DMS153 treated with DMSO at 0.1 percent for 48 hours (cell line): Measurements from ENCODE around the gene OR12D1.
"Not testable (repeated sequence)": the region's sequence is repeated elsewhere in the genome, so short reads cannot be mapped to it uniquely, and the experiment has no call there.

ENCODE experiments used
- DNase-seq: peaks from one replicate; lab custom pipeline; 2025; ENCODE audit not compliant: unreplicated experiment; lab: John Stamatoyannopoulos, UW

OR12D1 gene

DNA sequence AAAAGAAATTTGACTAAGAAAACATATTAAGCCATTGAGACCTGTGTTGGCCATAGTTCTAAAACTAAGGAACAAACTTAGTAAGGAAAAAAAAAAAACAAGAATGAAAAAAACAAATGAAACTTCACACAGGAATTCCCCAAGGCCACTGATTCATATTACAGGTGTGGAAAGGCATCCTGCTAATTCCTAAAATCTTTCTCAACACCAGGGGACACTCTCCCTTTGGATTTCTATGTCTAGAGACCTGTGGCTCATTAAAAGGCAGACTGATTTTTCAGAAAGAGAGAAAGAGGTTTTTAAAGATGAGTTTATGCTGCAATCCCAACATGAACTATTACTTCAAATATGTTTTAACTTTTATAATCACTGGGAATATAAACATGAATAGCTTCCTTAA lies at the start of gene OR12D1:
Gene OR12D1, plus strand, starts transcription at position 341 of the 400 bp plus-strand sequence.
- no peak for DNase-seq

DNA sequence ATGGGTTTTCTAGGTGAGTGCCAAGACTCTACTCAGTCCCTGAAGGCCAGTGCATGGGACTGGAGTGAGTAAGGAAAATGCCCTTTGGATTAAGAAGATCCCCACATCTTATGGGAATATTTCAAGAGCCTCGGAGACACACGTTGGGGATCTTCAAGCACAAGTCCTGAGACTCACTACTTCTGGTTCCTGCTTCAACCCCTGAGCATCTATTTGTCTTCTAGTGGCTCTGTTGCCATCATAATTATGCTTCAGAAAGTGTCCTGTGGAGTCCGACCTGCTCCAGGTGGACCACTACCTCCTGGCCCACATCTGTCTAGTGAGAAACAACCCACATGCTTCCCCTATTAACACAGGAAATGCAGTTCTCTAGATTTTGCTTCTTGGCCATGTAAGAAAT lies 46.0 kb upstream of the OR12D1 start, which contains the start of gene OR5V1:
Gene OR5V1, minus strand, starts transcription at position 101 of the 400 bp plus-strand sequence. CDS start 12,670 bp downstream, outside the sequence.
- no peak for DNase-seq

GRCh38 chr6:29375191-29375590 lies 39.5 kb upstream of the OR12D1 start, which contains the start of gene OR12D3:
Gene OR12D3 (minus strand): TSS chr6:29375291. CDS start chr6:29375287, 4 bp downstream.
- no peak for DNase-seq

GRCh38 chr6:29376003-29376402 lies 38.7 kb upstream of the OR12D1 start:
- DNase-seq, result no peak

GRCh38 chr6:29388533-29388932 lies 26.2 kb upstream of the OR12D1 start:
- DNase-seq, result no peak

GRCh38 chr6:29395331-29395730 lies 19.4 kb upstream of the OR12D1 start, which contains the start of gene OR12D2:
Gene OR12D2 (plus strand): TSS chr6:29395631. CDS start chr6:29396700, 1,069 bp downstream.
- no peak for DNase-seq

DNA sequence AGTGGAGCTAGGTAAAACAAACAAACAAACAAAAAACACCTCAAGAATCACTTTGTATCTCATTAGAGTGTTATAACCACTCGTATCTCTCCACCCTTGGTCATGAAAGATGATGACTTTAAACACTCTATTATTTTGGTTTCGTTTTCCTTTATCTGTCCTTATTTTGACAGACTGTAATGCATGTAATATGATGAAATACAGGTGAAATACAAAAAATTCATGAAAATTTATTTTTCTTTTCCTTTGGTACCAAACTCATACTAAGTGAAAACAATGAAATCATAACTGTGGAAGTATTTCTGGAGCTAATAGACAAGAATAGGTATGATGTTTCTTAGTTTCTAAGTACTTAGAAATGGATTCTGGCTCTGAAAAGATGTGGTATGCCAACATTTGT lies 15.2 kb upstream of the OR12D1 start:
- DNase-seq, result no peak

- no peak for DNase-seq
These were observed 10.9 kb upstream of the OR12D1 start for GRCh38 chr6:29403801-29404200.

- no peak for DNase-seq
These were observed 4.8 kb downstream of the OR12D1 start for GRCh38 chr6:29419516-29419915.

DNA sequence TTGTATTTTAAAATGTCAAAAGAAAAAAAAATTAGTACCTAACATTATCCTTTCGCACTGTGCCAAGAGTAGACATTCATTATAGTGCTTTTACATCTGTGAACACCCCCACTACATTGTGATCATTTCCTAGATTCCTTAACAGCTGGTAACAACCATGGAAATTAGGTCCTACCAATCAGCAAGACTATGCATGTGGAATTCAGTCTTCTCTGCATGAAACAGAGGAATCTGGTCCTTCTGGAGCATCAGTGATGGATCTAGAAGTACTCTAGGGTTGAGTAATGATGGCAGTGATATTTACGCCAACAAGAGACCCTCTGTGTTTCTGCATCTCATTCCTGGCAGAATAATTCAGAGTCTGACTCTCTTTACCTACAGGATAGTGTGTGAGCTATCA lies 9.4 kb downstream of the OR12D1 start:
- DNase-seq, result no peak

DNA sequence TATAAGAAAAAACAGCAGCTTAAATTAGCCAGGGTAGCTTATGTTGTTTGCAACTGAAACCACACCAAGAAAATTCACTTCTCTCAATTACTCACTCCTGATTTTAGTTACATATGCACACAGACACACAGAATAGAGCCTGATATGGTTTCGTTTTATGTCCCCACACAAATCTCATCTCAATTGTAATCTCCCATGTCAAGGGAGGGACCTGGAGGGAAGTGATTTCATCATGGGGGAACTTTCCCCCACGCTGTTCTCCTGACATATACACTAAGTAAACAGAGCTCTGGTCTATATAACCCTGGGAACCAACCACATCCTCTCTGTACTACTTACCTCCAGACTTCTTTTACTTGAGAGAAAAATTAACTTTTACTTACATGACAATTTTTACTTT lies 9.8 kb downstream of the OR12D1 start:
- no peak for DNase-seq

- DNase-seq, result no peak
These were observed 10.3 kb downstream of the OR12D1 start for GRCh38 chr6:29425075-29425474.

DNA sequence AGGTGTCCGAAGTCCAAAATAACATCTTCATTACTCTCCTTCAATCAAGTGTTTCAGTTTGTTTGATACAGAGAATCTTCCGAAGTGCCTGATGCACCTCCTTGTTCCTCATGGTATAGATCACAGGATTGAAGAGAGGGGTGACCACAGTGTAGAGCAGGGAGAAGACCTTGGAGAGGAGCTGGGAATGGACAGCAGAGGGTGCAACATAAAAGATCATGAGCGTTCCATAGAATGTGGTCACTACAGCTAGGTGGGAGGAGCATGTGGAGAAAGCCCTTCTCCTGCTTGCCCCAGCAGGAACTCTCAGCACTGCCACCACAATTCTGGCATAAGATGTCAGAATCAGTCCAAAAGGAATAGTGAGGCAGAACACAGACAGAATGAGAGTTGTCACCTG lies 11.9 kb downstream of the OR12D1 start:
- no peak for DNase-seq

- not testable (repeated sequence) for DNase-seq
These were observed 22.0 kb downstream of the OR12D1 start for GRCh38 chr6:29436730-29437129.

- DNase-seq, result no peak
These were observed 24.3 kb downstream of the OR12D1 start, which contains the start of gene OR10C1 for GRCh38 chr6:29439006-29439405. Gene OR10C1 (plus strand): TSS chr6:29439306. CDS start chr6:29440016, 710 bp downstream.

DNA sequence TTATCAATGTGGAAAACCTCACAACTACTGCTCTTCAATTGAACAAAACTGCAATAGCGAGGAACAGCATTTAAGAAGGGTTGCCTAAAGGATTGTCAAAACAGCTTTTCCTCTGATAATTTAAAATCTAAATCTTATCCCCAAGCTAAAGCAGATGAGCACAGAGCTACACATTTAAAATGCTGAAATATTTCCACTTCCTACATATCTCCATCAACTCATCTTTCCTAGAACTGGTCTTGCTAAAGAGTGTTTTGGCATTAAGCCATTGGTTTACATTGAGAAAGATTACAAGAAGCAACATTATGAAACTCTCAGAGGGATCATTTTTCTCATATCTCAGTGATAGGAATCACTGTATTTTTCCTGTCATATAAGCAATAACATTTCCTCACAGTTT lies 28.0 kb downstream of the OR12D1 start:
- no peak for DNase-seq

GRCh38 chr6:29444031-29444430 lies 29.3 kb downstream of the OR12D1 start:
- not testable (repeated sequence) for DNase-seq

DNA sequence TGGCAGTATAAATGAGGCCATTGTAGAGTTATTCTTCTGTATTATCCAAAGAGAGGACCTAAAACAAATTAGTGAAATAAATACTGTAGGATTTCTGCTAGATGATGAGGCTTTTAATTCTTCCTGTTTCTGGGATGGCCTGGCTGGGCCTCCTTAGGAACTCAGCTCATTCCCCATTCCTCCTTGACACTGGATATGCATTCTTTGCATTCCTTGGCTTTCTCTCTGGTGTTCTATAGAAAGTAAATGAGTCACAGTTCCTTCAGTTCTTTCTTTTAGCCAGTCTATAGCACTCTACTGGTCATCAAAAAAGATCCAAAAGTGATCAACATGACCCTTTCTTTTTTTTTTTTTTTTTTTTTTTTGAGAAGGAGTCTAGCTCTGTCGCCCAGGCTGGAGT lies 32.9 kb downstream of the OR12D1 start:
- DNase-seq, result no peak

DNA sequence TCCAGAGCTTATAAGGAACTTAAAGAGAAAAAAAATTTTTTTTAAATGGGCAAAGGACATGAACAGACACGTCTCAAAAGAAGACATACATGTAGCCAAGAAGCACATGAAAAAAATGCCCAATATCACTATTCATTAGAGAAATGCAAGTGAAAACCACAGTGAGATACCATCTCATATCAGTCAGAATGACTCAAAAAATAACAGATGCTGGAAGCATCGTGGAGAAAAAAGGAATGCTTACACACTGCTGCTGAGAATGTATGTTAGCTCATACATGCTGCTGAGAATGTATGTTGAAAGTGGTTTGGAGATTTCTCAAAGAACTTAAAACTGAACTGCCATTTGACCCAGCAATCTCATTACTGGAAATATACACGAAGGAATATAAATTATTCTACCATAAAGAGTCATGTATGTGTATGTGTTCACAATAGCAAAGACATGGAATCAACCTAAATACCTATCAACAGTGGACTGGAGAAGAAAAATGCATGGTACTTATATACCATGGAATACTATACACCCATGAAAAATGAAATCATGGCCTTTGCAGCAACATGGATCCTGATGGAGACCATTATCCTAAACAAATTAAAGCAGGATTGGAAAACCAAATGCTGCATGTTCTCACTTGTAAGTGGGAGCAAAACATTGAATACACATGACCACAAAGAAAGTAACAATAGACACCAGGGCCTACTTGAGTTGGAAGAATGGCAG lies 36.9 kb downstream of the OR12D1 start:
- no peak for DNase-seq

GRCh38 chr6:29456971-29457370 lies 42.2 kb downstream of the OR12D1 start, which contains the start of the genes OR11A1 and OR2H1:
Gene OR11A1 (minus strand): TSS chr6:29457071. CDS start chr6:29427641, 29,430 bp downstream.
Gene OR2H1 (plus strand): TSS chr6:29457155. CDS start chr6:29461770, 4,615 bp downstream.
- DNase-seq, result no peak

GRCh38 chr6:29461021-29461814 lies 46.5 kb downstream of the OR12D1 start:
- no peak for DNase-seq

DNA sequence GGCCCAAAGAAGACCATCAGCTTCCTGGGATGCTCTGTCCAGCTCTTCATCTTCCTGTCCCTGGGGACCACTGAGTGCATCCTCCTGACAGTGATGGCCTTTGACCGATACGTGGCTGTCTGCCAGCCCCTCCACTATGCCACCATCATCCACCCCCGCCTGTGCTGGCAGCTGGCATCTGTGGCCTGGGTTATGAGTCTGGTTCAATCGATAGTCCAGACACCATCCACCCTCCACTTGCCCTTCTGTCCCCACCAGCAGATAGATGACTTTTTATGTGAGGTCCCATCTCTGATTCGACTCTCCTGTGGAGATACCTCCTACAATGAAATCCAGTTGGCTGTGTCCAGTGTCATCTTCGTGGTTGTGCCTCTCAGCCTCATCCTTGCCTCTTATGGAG lies 47.3 kb downstream of the OR12D1 start:
- no peak for DNase-seq
